GM19025 (cell line): Measurements from ENCODE around the gene AUH.

Experiments
- ATAC-seq: cut with Tn5 transposase; IDR thresholded peaks from one replicate; pipeline ENCODE4 v1.9.1; 2021; ENCODE audit warnings: mild to moderate bottlenecking, low read depth, moderate library complexity; ENCODE audit not compliant: unreplicated experiment

Gene AUH

GRCh38 chr9:91302831-91303230, 58.9 kb downstream of the AUH start:
- no peak for ATAC-seq

GRCh38 chr9:91301161-91301560, 60.6 kb downstream of the AUH start:
- ATAC-seq: no peak

GRCh38 chr9:91298311-91298710, 63.4 kb downstream of the AUH start:
- ATAC-seq: no peak

DNA sequence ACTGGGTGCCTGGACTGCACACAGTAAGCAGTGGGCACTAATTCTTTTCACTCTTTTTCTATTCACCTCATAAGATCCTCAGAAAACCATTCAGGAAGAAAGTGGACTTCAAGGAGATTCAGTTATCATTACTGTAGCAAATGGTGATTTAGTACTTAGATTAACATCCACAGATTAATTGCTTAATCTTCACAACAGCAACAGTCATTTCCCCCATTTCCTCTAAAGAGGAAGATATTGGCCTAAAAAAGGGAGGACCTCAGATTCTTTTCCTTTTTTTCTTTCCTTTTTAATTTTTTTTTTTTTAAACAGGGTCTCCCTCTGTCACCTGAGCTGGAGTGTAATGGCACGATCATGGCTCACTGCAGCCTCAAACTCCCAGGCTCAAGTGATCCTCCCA, 64.4 kb downstream of the AUH start:
- no peak for ATAC-seq

DNA sequence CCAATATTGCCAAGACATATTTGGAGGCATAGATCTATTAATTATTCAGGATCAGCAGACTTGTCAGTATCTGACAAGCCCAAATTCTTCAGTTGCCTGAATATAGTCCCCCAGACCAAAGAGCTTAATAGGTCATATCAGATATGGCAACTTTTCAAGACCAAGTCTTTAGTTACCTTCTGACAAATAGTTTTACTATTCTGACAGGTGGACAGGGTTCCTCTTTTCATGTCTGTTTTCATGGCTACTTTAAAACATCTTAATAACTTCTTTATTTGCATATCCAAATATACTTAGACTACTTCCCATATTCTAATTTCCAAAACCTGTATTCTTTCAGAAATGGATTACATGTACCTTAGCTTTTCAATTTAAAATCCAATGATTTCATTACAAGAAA, 65.4 kb downstream of the AUH start:
- no peak for ATAC-seq

DNA sequence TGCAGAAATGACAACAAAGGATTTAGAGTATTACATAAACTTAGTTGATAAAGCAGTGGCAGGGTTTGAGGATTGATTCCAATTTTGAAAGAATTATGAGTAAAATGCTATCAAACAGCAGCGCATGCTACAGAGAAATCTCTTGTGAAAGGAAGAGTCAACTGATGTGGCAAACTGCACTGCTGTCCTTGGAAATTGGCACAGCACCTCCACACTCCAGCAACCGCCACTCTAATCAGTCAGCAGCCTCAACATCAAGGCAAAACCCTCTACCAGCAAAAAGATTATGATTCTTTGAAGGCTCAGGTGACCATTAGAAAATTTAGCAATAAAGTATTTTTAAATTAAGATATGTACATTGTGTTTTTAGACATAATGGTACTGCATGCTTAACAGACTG, 66.4 kb downstream of the AUH start:
- ATAC-seq: no peak

GRCh38 chr9:91291866-91292265, 69.9 kb downstream of the AUH start:
- ATAC-seq: no peak

- no peak for ATAC-seq
Measured at GRCh38 chr9:91289244-91289643, 72.5 kb downstream of the AUH start.

DNA sequence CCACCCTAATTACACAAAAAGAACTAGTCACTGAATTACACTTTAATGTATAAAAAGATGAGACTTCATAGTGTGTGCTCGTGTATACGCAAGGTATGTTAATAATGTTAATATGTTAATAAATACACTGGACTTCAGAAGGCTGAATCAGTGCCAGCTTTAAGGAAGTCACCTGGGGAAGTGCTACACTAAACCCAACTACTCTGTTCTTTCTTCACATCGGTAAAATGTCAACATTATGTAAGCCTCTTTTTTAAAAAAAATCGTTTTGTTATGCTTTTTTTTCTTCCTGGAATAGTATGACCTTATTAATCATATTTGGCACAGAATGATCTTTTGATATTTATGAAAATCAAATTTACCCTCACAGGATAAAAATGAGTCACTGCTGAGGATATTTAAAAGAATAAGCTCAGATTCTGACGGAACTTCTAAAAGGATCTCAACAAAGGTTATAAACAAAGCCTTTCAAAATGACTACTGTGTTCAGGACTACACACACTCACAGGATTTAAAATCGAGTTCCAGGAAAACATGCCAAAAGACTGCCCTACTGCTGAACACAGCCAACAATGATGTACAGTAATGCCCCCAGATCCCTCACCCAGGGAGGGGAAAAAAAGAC, 75.9 kb downstream of the AUH start:
- ATAC-seq: no peak

DNA sequence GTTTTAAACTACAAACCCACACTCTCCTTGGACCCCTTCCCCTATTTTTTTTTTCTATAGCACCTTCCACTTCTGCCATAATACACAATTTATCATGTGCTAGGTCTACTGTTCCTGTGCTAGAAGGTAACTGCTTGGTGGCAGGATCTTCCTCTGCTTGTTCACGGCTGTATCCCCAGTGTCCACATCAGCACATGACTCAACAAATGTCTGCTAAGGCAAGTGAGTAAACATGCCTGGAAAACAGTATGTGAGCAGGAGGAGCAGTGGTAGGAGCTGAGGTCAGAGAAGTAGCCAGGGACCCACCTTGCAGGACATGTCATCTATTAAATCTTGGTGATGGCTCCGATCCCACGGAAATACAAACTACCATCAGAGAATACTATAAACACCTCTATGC, 79.4 kb downstream of the AUH start:
- no peak for ATAC-seq

- no peak for ATAC-seq
Measured at GRCh38 chr9:91279296-91280204, 82.2 kb downstream of the AUH start.

DNA sequence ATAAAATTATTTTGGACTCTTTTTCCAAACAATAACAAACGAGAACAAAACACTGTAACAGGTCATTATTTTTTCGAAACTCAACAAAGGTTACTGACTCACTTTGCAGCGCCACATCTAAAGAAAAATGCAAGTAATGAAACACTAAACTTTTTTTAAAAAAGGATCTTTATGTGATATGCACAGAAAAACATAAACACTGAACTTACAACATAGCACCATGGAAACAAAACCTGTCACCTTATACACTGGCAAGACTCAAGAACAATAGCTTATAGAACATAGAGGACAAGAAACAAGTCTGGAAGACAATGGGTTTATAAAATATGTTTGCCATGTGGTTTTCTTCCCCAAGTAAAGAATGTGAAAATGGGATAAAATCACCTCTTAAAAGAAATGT, 85.2 kb downstream of the AUH start:
- ATAC-seq: no peak

DNA sequence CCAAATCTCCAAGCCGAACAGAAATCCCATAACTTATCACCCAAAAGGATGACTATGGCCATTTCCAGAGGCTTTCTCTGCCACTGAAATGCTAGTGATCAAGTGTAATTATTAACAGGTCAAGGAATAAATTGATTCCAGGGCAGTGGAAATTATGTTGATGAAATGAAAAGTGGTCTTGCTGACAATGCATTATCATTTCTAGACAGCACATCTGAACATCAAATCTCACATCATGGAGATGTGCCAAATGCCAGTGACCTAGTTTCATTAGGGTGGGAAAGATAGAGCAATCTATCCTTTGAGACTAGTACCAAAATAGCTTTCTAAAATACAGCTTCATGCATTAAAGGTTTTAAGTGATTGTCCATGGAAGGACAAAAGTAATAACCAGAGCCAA, 86.1 kb downstream of the AUH start:
- no peak for ATAC-seq

DNA sequence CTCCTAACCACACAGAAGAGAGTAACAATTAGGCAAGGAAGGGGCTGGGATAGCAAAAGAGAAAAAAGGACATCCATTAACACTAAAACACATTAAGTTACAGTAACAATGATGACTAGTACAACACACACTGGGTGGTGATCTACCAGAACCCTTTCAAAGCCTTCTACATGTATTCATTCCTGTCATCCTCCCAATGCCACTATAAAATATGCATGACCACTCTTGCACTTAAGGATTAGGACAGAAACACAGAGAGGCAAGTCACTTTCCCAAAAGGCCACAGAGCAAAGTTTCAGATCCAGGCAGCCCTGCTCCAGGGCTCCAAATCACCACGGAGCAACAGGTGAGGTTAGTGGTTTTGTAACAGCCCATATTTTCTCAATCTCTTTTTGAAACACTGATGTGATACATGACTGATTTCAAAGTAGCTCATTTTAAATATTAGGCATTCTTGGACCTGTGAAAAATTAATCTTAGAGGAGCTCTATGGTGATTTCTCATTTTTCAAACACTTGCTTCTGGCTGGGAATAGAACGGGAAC, 86.7 kb downstream of the AUH start:
- no peak for ATAC-seq

- ATAC-seq: no peak
Measured at GRCh38 chr9:91273853-91274552, 87.7 kb downstream of the AUH start.

DNA sequence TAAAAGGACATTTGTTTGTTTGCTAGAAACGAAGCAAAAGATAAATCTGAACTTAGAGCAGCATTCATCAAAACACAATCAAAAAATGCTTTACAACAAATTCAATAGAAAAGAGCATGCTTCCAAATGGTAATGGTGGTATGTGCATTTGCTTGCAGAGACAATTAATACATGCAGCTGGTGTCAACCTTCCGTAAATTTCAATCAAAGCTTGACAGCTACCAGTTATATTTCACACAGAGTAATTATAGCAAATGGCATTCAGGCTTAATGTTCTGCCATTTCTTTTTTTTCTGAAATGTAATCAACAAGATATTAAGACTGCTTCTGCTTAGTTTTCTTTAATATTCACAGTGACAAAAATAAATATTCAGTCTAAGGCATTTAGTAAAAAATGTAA, 90.6 kb downstream of the AUH start:
- ATAC-seq: no peak

DNA sequence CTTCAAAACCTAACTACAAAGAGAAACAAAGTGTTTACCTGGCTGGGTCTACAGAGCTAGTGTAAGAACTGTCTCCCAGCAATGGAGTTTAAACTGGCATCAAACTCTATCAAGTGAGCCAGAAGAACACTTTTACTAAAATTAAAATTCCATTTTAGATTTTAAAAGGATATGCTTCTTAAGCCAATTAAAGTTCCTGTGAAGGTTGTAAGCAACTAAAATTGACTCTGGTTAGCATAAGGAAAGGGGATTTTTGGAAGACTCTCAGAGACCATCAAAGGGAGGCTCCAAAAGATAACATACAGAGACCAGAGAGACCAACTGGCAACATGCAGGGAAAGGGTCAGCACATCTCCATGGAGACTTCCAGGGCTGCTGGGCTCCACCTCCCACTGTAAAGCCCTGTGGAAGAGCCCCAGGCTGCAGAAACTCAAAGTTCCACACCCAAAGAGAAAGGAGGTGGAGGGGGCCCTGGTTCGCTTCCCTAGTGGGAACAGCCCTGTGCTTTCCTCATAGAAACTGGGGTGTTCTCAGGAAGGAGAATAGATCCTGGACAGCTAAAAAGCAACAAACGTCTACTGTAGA, 91.7 kb downstream of the AUH start:
- no peak for ATAC-seq

- ATAC-seq: no peak
Measured at GRCh38 chr9:91266448-91266847, 95.3 kb downstream of the AUH start.

GRCh38 chr9:91265514-91265913, 96.2 kb downstream of the AUH start:
- no peak for ATAC-seq

GRCh38 chr9:91261417-91261816, 100.3 kb downstream of the AUH start:
- no peak for ATAC-seq

- ATAC-seq: no peak
Measured at GRCh38 chr9:91259162-91259561, 102.6 kb downstream of the AUH start.
